ENCODE data around the gene STUB1. TPM values are rescaled to one million over a fixed set of nuclear protein-coding genes. Genes with fewer than 3 reads are reported as not detected.
A peak's percentile ranks its signal among the peaks of the same experiment; 100 is the strongest.

The STUB1 gene
- polyA plus RNA-seq (2012; ENCODE audit: insufficient read length, low read depth), result 311 TPM

DNA sequence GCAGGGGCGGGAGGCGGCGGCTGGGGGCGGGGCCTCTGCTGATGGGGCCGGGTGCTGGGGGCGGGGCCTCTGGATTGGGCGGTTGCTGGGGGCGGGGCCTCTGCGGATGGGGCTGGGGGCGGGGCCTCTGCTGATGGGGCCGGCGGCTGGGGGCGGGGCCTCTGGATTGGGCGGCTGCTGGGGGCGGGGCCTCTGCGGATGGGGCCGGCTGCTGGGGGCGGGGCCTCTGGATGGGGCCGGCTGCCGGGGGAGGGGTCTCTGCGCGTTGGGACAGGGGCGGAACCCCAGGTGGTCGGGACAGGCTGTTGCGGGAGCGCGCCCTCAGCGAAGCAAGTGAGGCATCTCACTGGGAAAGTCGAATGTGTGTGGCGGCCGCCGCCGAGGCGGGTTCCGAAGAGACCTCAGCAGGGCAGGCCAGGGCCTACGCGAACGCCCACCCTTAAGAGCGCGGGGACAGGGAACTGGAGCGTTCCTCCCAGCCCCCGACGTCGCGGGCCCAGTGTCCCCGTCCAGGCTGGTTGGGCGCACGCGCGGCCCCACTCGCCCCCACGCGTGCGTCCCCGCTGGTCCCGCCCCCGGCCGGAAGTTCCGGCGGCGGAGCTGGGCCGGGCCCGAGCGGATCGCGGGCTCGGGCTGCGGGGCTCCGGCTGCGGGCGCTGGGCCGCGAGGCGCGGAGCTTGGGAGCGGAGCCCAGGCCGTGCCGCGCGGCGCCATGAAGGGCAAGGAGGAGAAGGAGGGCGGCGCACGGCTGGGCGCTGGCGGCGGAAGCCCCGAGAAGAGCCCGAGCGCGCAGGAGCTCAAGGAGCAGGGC is at the start of gene STUB1:
STUB1 (plus strand) TSS at position 597 of the 811 bp plus-strand sequence; CDS start at position 713, 116 bp downstream.
- TF ChIP-seq FOXP2 (optimal IDR thresholded peaks at IDR 0.05; ENCODE audit: borderline replicate concordance, extremely low read depth, extremely low read length, insufficient read depth), result no peak
- no peak for TF ChIP-seq TAF1 (IDR thresholded peaks at IDR 0.05; ENCODE audit: borderline replicate concordance, insufficient read depth, low read length)
- no peak for TF ChIP-seq SIN3A (IDR thresholded peaks at IDR 0.05; ENCODE audit: borderline replicate concordance, insufficient read depth, low read length)
- no peak for TF ChIP-seq REST (IDR thresholded peaks at IDR 0.05; ENCODE audit: insufficient read depth in 1 of 2, low read depth in 2 of 2, low read length in 2 of 2)
- TF ChIP-seq POLR2AphosphoS5 (IDR thresholded peaks at IDR 0.05; ENCODE audit: low read depth, low read length), result no peak

- no peak for TF ChIP-seq TAF1 (IDR thresholded peaks at IDR 0.05; ENCODE audit: borderline replicate concordance, insufficient read depth, low read length)
- 0 out of 2 replicates have a peak, but pooled peaks have one; percentile 8 for TF ChIP-seq POLR2AphosphoS5 (IDR thresholded peaks at IDR 0.05; ENCODE audit: low read depth, low read length)
- no peak for TF ChIP-seq SIN3A (IDR thresholded peaks at IDR 0.05; ENCODE audit: borderline replicate concordance, insufficient read depth, low read length)
- TF ChIP-seq REST (IDR thresholded peaks at IDR 0.05; ENCODE audit: insufficient read depth in 1 of 2, low read depth in 2 of 2, low read length in 2 of 2), result no peak
- no peak for TF ChIP-seq FOXP2 (optimal IDR thresholded peaks at IDR 0.05; ENCODE audit: borderline replicate concordance, extremely low read depth, extremely low read length, insufficient read depth)
Observed at GRCh38 chr16:630815-631405, 49.3 kb upstream of the STUB1 start, which contains the start of gene WFIKKN1. WFIKKN1 (plus strand) TSS chr16:630985; CDS start chr16:631254, 269 bp downstream.

DNA sequence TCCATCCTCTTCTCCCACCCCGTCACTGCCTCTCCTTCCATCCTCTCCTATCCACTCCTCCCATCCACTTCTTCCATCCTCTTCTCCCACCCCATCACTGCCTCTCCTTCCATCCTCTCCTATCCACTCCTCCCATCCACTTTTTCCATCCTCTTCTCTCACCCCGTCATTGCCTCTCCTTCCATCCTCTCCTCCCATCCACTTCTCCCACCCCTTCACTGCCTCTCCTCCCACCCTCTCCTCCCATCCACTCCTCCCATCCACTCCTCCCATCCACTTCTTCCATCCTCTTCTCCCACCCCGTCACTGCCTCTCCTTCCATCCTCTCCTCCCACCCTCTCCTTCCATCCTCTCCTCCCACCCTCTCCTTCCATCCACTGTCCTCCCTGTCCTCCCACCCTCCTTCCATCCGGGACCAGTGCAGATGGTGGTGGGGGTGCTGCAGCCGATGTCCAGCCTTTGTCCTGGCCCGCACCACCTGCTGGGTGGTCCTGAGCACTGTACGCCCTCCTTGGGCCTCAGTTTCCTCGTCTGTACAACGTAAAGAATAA is 48.3 kb upstream of the STUB1 start:
- TF ChIP-seq TAF1 (IDR thresholded peaks at IDR 0.05; ENCODE audit: borderline replicate concordance, insufficient read depth, low read length) (no peak), SIN3A (IDR thresholded peaks at IDR 0.05; ENCODE audit: borderline replicate concordance, insufficient read depth, low read length) (no peak), POLR2AphosphoS5 (IDR thresholded peaks at IDR 0.05; ENCODE audit: low read depth, low read length) (no peak), FOXP2 (optimal IDR thresholded peaks at IDR 0.05; ENCODE audit: borderline replicate concordance, extremely low read depth, extremely low read length, insufficient read depth) (no peak), REST (IDR thresholded peaks at IDR 0.05; ENCODE audit: insufficient read depth in 1 of 2, low read depth in 2 of 2, low read length in 2 of 2) (no peak)

GRCh38 chr16:632486-633335 is 47.5 kb upstream of the STUB1 start:
- TF ChIP-seq TAF1 (IDR thresholded peaks at IDR 0.05; ENCODE audit: borderline replicate concordance, insufficient read depth, low read length), result no peak
- TF ChIP-seq REST (IDR thresholded peaks at IDR 0.05; ENCODE audit: insufficient read depth in 1 of 2, low read depth in 2 of 2, low read length in 2 of 2), result no peak
- no peak for TF ChIP-seq SIN3A (IDR thresholded peaks at IDR 0.05; ENCODE audit: borderline replicate concordance, insufficient read depth, low read length)
- TF ChIP-seq POLR2AphosphoS5 (IDR thresholded peaks at IDR 0.05; ENCODE audit: low read depth, low read length), result no peak
